ENCODE results near the gene RASSF4. TPM values are rescaled to one million over a fixed set of nuclear protein-coding genes. Genes with fewer than 3 reads are reported as not detected.

RASSF4 gene
- 12.2 TPM for total RNA-seq

- Histone ChIP-seq H3K9me3 (ENCODE audit: low read depth, low read length) (no peaks in the 10 kb centered on the region), H3K4me1 (ENCODE audit: insufficient read depth, low read length) (peaks cover 74% of the 10 kb centered on the region), H3K4me3 (ENCODE audit: low read length) (peak within 1 kb of the TSS; percentile 87), H3K27me3 (ENCODE audit: insufficient read depth, low read length) (no peaks in the 10 kb centered on the region)
These were observed at the start of gene RASSF4 for GRCh38 chr10:44959247-44960087. Gene RASSF4 (plus strand): TSS chr10:44959802. CDS start chr10:44970203, 10,401 bp downstream.

DNA sequence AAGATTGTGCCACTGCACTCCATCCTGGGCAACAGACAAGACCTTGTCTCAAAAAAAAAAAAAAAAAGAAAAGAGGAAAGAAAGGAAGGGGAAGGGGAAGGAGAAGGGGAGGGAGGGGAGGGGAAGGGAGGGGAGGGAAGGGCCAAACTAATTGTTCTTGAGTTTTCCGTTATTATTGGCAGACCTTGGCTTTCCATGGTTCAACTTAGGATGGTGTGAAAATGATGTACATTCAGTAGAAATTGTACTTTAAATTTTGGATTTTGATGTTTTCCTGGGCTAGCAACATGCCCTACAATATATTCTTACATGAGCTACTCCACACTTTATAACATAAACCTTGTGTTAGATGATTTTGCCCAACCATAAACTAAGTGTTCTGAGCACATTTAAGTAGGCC lies 49.7 kb upstream of the RASSF4 start:
- peaks cover 39% of the 10 kb centered on the region for H3K4me1 ChIP-seq (ENCODE audit: insufficient read depth, low read length)
- H3K27me3 ChIP-seq (ENCODE audit: insufficient read depth, low read length), result no peaks in the 10 kb centered on the region
- H3K9me3 ChIP-seq (ENCODE audit: low read depth, low read length), result no peaks in the 10 kb centered on the region
- H3K4me3 ChIP-seq (ENCODE audit: low read length), result no peak overlapping the region

DNA sequence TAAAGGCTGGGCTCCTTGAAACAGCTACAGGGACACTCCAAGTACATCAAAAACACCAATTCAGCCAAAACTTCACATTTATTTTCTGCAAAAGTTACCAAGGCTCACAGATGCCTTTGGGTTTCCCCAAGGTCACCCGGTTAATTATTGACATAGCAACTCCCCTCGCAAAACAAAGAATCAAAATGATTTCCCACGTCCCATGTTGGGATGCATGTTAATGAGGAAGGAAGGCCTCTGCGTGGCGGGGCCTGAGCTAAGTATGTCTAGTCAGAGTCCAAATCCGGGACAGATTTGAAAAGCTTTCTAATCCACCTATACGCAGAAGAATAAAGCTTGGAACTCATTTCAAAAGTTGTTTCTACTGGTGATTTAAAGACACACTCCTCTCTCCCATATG lies 49.0 kb upstream of the RASSF4 start:
- Histone ChIP-seq H3K4me1 (ENCODE audit: insufficient read depth, low read length) (peaks cover 43% of the 10 kb centered on the region), H3K9me3 (ENCODE audit: low read depth, low read length) (no peaks in the 10 kb centered on the region)

GRCh38 chr10:44911081-44911540 lies 48.5 kb upstream of the RASSF4 start, which contains the start of gene TMEM72:
Gene TMEM72 (plus strand): TSS chr10:44911337. CDS start chr10:44911513, 176 bp downstream.
- no peak within 1 kb of the TSS for H3K4me3 ChIP-seq (ENCODE audit: low read length)
- H3K27me3 ChIP-seq (ENCODE audit: insufficient read depth, low read length), result no peaks in the 10 kb centered on the region
- no peaks in the 10 kb centered on the region for H3K9me3 ChIP-seq (ENCODE audit: low read depth, low read length)
- H3K4me1 ChIP-seq (ENCODE audit: insufficient read depth, low read length), result peaks cover 43% of the 10 kb centered on the region

More for the DNA sequence above, 49.0 kb upstream of the RASSF4 start:
- no peaks in the 10 kb centered on the region for H3K27me3 ChIP-seq (ENCODE audit: insufficient read depth, low read length)
- H3K4me3 ChIP-seq (ENCODE audit: low read length), result no peak overlapping the region

GRCh38 chr10:44911951-44912350 lies 47.7 kb upstream of the RASSF4 start:
- Histone ChIP-seq H3K9me3 (ENCODE audit: low read depth, low read length) (no peaks in the 10 kb centered on the region), H3K27me3 (ENCODE audit: insufficient read depth, low read length) (no peaks in the 10 kb centered on the region), H3K4me3 (ENCODE audit: low read length) (no peak overlapping the region), H3K4me1 (ENCODE audit: insufficient read depth, low read length) (peaks cover 38% of the 10 kb centered on the region)

GRCh38 chr10:44913350-44914081 lies 46.1 kb upstream of the RASSF4 start:
- Histone ChIP-seq H3K4me1 (ENCODE audit: insufficient read depth, low read length) (peaks cover 36% of the 10 kb centered on the region), H3K9me3 (ENCODE audit: low read depth, low read length) (no peaks in the 10 kb centered on the region)

DNA sequence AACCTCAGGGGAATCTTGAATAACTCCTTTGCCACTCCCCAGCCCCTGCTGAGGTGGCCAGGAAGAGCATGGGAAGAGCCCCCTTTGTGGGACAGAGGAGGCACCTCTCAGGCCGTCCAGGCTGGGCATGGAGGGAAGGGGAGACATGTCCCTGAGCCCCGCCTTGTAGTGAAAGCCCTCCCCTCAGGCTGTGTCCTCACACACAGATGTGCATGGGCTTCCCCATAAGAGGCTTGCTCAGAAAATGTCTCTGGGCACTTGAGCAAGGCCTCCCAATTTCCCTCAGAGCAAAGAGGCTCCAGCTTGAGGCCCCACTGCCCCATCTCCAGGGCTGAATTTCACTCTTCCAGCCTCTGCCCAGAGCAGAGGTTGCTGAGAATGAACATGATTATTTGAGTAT lies 44.7 kb upstream of the RASSF4 start:
- Histone ChIP-seq H3K27me3 (ENCODE audit: insufficient read depth, low read length) (no peaks in the 10 kb centered on the region), H3K9me3 (ENCODE audit: low read depth, low read length) (no peaks in the 10 kb centered on the region), H3K4me1 (ENCODE audit: insufficient read depth, low read length) (peaks cover 36% of the 10 kb centered on the region)

More at GRCh38 chr10:44913350-44914081, 46.1 kb upstream of the RASSF4 start:
- H3K27me3 ChIP-seq (ENCODE audit: insufficient read depth, low read length), result no peaks in the 10 kb centered on the region
- H3K4me3 ChIP-seq (ENCODE audit: low read length), result no peak overlapping the region

GRCh38 chr10:44916429-44916828 lies 43.2 kb upstream of the RASSF4 start:
- no peak overlapping the region for H3K4me3 ChIP-seq (ENCODE audit: low read length)
- peaks cover 36% of the 10 kb centered on the region for H3K4me1 ChIP-seq (ENCODE audit: insufficient read depth, low read length)
- no peaks in the 10 kb centered on the region for H3K9me3 ChIP-seq (ENCODE audit: low read depth, low read length)
- H3K27me3 ChIP-seq (ENCODE audit: insufficient read depth, low read length), result no peaks in the 10 kb centered on the region

More for the DNA sequence above, 44.7 kb upstream of the RASSF4 start:
- no peak overlapping the region for H3K4me3 ChIP-seq (ENCODE audit: low read length)

DNA sequence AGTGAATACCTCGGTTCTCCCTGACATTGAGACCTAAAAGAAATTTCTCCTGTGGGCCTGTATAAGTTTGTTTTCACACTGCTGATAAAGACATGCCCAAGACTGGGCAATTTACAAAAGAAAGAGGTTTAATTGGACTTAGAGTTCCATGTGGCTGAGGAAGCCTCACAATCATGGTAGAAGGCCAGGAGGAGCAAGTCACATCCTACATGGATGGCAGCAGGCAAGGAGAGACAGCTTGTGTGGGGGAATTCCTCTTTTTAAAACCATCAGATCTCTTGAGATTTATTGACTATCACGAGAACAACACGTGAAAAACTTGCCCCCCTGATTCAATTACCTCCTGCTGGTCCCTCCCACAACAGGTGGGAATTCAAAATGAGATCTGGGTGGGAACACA lies 41.8 kb upstream of the RASSF4 start:
- Histone ChIP-seq H3K4me3 (ENCODE audit: low read length) (no peak overlapping the region), H3K9me3 (ENCODE audit: low read depth, low read length) (no peaks in the 10 kb centered on the region), H3K4me1 (ENCODE audit: insufficient read depth, low read length) (peaks cover 25% of the 10 kb centered on the region), H3K27me3 (ENCODE audit: insufficient read depth, low read length) (no peaks in the 10 kb centered on the region)

- no peaks in the 10 kb centered on the region for H3K9me3 ChIP-seq (ENCODE audit: low read depth, low read length)
- peaks cover under 1% of the 10 kb centered on the region for H3K4me1 ChIP-seq (ENCODE audit: insufficient read depth, low read length)
- no peaks in the 10 kb centered on the region for H3K27me3 ChIP-seq (ENCODE audit: insufficient read depth, low read length)
- no peak overlapping the region for H3K4me3 ChIP-seq (ENCODE audit: low read length)
These were observed 39.4 kb upstream of the RASSF4 start for GRCh38 chr10:44920252-44920651.

DNA sequence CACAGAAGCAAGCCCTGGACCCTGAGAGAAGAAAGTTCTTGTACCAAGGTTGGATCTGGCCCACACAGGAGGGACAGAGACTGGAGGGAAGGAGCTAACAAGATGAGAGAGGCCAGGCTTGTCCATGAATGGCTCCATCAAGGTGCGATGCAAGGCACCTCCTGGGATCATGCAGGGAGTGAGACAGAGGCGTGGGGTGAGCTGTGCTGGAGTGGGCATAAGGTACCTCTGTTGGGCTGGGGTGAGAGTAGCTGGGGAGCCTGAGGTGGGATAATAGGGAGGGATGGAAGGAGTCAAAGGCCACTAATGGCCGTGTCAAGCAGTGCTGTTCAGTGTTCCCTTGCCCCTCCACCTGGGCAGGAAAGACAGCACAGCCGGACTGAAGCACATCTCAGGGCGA lies 38.5 kb upstream of the RASSF4 start:
- Histone ChIP-seq H3K27me3 (ENCODE audit: insufficient read depth, low read length) (no peaks in the 10 kb centered on the region), H3K4me1 (ENCODE audit: insufficient read depth, low read length) (no peaks in the 10 kb centered on the region), H3K4me3 (ENCODE audit: low read length) (no peak overlapping the region), H3K9me3 (ENCODE audit: low read depth, low read length) (no peaks in the 10 kb centered on the region)

GRCh38 chr10:44921506-44921905 lies 38.1 kb upstream of the RASSF4 start:
- H3K27me3 ChIP-seq (ENCODE audit: insufficient read depth, low read length), result no peaks in the 10 kb centered on the region
- H3K4me3 ChIP-seq (ENCODE audit: low read length), result no peak overlapping the region
- no peaks in the 10 kb centered on the region for H3K9me3 ChIP-seq (ENCODE audit: low read depth, low read length)
- H3K4me1 ChIP-seq (ENCODE audit: insufficient read depth, low read length), result no peaks in the 10 kb centered on the region

DNA sequence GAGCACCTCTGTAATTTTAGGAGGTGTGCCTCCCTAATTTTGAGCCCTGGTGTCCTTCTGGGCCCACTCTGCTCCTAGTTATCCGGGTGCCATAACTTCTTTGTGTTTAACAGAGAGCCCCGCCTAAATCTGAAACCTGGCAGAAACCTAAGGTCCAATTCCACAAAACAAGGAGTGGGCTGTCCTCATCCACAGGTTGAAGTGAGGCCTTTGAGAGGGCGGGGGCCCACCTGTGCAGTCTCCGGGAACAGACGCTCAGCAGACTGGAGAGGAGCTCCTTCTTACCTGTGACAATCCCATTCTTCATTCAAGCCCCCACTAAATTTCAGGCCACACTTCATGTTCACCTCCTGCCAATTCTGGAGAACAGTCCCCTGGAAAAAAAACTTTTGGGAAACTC lies 37.6 kb upstream of the RASSF4 start:
- Histone ChIP-seq H3K4me1 (ENCODE audit: insufficient read depth, low read length) (peaks cover 2% of the 10 kb centered on the region), H3K27me3 (ENCODE audit: insufficient read depth, low read length) (no peaks in the 10 kb centered on the region), H3K9me3 (ENCODE audit: low read depth, low read length) (no peaks in the 10 kb centered on the region), H3K4me3 (ENCODE audit: low read length) (no peak overlapping the region)

GRCh38 chr10:44922796-44923545 lies 36.6 kb upstream of the RASSF4 start:
- H3K4me1 ChIP-seq (ENCODE audit: insufficient read depth, low read length), result peaks cover 5% of the 10 kb centered on the region
- H3K27me3 ChIP-seq (ENCODE audit: insufficient read depth, low read length), result no peaks in the 10 kb centered on the region
- H3K4me3 ChIP-seq (ENCODE audit: low read length), result no peak overlapping the region
- no peaks in the 10 kb centered on the region for H3K9me3 ChIP-seq (ENCODE audit: low read depth, low read length)

- Histone ChIP-seq H3K4me3 (ENCODE audit: low read length) (no peak overlapping the region), H3K4me1 (ENCODE audit: insufficient read depth, low read length) (peaks cover 5% of the 10 kb centered on the region), H3K27me3 (ENCODE audit: insufficient read depth, low read length) (no peaks in the 10 kb centered on the region), H3K9me3 (ENCODE audit: low read depth, low read length) (no peaks in the 10 kb centered on the region)
These were observed 36.0 kb upstream of the RASSF4 start for GRCh38 chr10:44923611-44924010.

Measured in mononuclear cell (primary cell).